ENCODE measurements around the gene HLF.

- no peak for TF ChIP-seq EZH2 (IDR thresholded peaks at IDR 0.05; ENCODE audit: insufficient read depth, poor library complexity, severe bottlenecking)
- TF ChIP-seq EZH2phosphoT487 (IDR thresholded peaks at IDR 0.05; ENCODE audit: insufficient read depth, low read depth): no peak
Observed at GRCh38 chr17:55268649-55269480, 4.1 kb downstream of the HLF start.

Data from GM23248 (cell line).